GM19468 (cell line): Measurements from ENCODE around the gene ARFGAP2.

ENCODE experiments used
- ATAC-seq: cut with Tn5 transposase; IDR thresholded peaks from one replicate; pipeline ENCODE4 v1.9.1; 2021; ENCODE audit warnings: mild to moderate bottlenecking, moderate library complexity, moderate number of reproducible peaks; ENCODE audit not compliant: unreplicated experiment; ENCODE audit errors: extremely low read depth

The ARFGAP2 gene

GRCh38 chr11:47152126-47152952, 24.3 kb downstream of the ARFGAP2 start:
- no peak for ATAC-seq

DNA sequence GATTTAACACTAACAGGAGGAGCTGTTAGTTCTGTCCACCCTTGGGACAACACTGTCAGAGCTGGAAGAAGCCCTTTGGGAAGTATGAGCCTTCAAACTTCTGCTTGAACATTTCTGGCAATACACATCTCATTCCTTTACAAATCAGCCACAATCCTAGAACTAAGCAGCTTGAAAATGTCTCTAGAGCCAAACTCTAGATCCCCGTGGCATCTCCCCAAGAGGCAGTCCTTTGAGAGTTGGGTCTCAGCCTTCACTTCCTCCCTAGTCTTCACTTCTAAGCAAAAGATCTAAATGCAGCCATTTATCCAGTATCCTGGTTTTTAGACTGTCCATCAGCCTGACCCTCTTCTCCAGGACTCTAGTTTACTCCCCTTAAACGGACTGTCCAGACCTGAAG, 26.9 kb downstream of the ARFGAP2 start:
- no peak for ATAC-seq

DNA sequence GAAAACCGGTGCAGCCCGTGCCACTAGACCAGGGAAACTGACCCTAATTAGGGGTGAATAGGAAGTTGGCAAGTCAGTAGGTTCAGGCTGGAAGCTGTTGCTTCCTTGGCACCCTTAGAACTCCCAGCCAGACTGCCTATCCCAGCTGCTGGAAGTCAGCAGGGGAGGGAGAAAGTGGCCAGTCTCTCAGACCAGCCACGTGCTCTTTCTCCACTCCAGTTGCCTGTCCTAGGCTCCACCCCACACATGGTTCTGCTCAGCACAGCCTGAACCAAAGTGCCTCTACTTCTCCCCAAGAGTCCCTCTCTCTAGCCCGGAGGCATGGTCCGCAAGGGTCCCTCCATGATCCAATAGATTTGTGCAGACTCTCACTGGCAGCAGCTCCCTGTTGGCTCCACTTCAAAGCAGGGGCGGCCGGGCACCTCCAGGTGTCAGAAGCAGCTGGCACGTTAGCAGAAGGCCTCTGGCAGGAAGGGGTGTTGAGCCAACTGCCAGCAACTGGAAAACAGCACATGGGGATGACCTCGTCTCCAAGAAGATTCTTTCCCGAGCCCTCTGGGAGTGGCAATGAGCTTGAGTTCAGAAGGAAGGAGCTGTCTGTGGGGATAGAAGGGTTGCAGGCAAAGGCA, 27.7 kb downstream of the ARFGAP2 start:
- ATAC-seq, result no peak

- no peak for ATAC-seq
These were observed 28.4 kb downstream of the ARFGAP2 start for GRCh38 chr11:47148270-47148669.

DNA sequence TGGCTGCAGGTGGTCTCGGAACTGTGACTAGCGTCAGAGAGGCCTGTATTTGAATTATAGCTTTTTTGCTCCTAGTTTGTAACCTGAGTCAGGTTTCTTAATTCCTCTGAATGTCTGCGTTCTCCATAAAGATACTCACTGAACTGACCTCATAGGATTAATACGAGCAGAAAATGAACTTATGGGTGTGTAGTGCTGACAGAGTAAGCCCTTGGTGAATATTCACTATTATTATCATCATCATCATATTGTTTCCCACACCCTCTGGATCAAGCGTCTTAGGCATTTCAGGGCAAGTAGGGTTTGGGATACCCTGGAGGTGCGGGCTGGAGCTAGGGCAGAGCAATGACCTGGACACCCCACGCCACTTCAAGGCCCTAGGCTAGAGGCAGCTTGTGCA, 29.0 kb downstream of the ARFGAP2 start:
- no peak for ATAC-seq

GRCh38 chr11:47147250-47147649, 29.4 kb downstream of the ARFGAP2 start:
- ATAC-seq, result no peak

- no peak for ATAC-seq
These were observed 32.1 kb downstream of the ARFGAP2 start for GRCh38 chr11:47144541-47144940.

GRCh38 chr11:47143322-47143721, 33.4 kb downstream of the ARFGAP2 start:
- no peak for ATAC-seq

DNA sequence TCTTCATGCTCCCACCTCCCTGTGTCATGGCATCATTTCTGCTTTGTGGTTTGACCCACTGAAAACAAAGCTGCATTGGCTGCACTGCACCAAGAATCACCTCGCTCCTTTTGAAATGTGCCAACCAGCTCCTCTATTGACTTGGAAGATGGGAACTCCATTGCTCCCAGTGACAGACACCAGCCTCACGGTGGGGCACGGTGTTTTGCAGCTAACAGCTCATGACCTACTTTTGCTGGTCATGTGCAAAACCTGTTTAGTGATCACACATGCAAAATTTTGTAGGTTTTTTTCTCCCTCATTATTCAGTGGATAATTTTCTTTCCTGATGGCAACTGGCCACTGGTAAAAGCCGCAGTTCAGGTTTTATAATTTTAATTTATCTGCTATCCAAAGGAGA, 36.8 kb downstream of the ARFGAP2 start:
- no peak for ATAC-seq

GRCh38 chr11:47137476-47137875, 39.2 kb downstream of the ARFGAP2 start:
- ATAC-seq, result no peak

DNA sequence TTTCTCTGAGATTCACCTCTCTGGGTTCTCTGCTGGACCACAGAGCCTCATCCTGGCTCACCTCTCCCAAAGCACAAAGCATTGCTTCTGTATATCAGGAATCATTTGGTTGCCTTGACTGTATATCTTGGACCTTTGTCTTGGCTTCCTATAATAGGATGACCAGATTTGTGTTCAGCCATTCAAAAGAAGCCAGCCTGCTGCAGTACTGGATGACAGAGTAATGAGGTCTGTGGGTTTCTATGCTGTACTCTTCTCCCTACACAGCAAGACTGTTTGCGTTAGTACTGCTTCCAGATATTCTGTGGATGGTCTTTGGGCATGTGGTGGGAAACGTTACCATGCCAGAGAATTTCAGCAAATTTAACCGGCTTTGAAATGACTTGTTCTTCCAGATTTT, 39.8 kb downstream of the ARFGAP2 start:
- no peak for ATAC-seq

- ATAC-seq, result no peak
These were observed 40.4 kb downstream of the ARFGAP2 start for GRCh38 chr11:47136327-47136726.

DNA sequence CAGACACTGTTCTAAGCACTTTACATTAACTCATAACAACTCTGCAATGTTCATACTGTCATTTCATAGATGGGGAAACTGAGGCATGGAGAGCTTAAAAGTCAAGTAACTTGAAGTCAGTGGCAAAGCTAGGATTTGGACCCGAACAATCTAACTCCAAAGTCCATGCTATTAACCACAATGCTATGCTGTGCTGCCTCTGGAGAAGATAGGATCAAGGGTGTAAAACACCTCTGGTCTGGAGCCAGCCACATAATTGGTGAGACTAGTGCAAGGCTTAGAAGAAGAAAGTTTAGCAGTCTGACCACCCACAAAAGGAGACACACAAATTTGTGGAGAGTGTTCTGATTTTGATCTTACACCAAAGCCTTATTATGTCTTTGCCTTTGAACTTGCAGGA, 43.7 kb downstream of the ARFGAP2 start:
- ATAC-seq, result no peak

DNA sequence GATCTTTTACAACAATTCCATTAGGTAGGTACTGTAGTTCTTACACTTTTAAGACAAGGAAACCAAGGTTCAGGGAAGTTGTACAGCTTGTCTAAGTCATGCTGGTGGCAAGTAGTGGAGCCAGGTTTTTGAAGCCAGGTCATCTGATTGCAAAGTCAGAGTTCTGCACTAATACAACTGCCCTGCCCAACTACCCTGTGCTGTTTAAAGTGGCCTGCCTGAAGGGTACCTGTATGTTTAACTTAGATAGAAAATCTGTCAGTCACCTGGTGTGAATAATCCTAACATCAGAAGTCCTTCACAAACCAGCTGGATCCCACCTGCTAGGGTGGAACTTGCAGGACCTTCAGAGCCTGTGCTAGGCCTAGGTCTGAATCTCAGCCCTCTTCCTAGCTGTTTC, 44.2 kb downstream of the ARFGAP2 start:
- ATAC-seq, result no peak

- ATAC-seq, result no peak
These were observed 45.5 kb downstream of the ARFGAP2 start for GRCh38 chr11:47131136-47131535.

- ATAC-seq, result no peak
These were observed 46.1 kb downstream of the ARFGAP2 start for GRCh38 chr11:47130543-47130942.

DNA sequence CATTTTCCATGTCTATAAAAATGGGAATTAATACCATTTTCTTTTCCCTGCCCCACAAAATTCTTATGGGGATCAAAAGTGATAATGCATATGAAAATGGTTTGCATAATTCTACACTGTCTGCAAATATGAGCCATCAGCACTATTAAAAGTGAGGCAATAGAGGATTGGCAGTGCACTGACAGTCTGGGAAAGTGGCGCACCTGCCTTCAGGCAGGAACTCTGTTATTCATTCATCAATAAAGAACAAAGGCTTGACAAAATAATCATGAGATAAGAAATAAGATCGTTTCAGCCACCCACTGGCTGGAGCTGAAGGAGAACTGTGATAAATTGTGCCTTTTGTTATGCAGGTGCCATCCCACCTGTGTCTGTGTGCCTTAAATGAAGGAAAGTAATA, 49.5 kb downstream of the ARFGAP2 start:
- ATAC-seq, result no peak

DNA sequence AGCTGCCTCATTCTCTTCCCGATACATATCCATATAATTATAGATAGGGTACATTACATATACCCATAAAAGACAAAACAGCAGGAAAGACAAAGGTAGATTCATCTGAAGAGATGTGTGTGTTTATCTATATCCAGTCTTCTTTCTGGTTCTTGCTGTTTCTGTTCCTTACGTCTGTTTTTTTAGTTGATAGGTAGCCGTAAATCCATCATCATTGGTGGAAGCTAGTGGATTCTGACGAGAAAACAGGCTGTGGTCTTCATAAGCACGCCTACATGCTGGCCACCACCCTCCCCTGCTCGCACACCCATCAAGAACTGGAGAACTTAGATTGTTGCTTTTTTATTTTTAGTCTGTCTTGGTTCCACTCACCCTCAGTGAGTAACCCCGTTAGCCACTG, 51.6 kb downstream of the ARFGAP2 start:
- no peak for ATAC-seq

DNA sequence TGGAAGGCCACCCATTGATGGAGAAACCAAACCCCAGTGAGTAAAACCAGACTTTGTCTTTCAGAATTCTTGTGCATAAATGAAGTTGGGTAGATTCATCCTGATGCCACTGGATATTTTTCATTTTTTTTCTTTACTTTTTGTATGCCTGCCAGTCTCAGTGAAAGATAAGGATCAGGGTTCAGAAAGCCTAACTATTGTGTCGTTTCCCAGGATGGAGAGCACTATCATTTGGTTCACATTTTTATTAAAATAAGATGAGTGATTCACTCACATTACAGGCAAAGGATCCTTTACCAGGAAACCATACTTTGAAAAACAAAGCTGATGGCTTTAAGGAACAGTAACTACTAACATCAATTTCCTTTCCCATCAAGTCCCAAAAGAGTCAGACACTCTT, 52.0 kb downstream of the ARFGAP2 start:
- ATAC-seq, result no peak

GRCh38 chr11:47123094-47123493, 53.6 kb downstream of the ARFGAP2 start:
- ATAC-seq, result no peak

- no peak for ATAC-seq
These were observed 54.9 kb downstream of the ARFGAP2 start for GRCh38 chr11:47121731-47122130.

- ATAC-seq, result no peak
These were observed 55.6 kb downstream of the ARFGAP2 start for GRCh38 chr11:47121056-47121455.
